H1 (cell line): ENCODE data around the gene DPH1. TPM values are rescaled to one million over a fixed set of nuclear protein-coding genes. Genes with fewer than 3 reads are reported as not detected.

Experiments
- ATF2 ChIP-seq: IDR thresholded peaks from 2 replicates; pipeline ENCODE4 v1.6.1; 2012; ENCODE audit warnings: low read length, inconsistent platforms
- BCL11A ChIP-seq, 2 experiments: IDR thresholded peaks; one replicate each; pipeline ENCODE4 v1.6.1; 2011; ENCODE audit warnings: low read depth in 2 of 2, low read length in 2 of 2, mild to moderate bottlenecking in 2 of 2
- CHD1 ChIP-seq: IDR thresholded peaks from 2 replicates; pipeline ENCODE4 v1.6.1; 2012; ENCODE audit warnings: low read depth, low read length, improper control_type of control experiment
- POLR2AphosphoS5 ChIP-seq: IDR thresholded peaks from 2 replicates; pipeline ENCODE4 v1.6.1; 2011; ENCODE audit warnings: low read depth, low read length
- SIN3A ChIP-seq, 2 experiments: IDR thresholded peaks in 1 of 2; conservative IDR thresholded peaks in 1 of 2; 2 replicates each; pipeline ENCODE4 v1.6.1; 2011 to 2012; ENCODE audit warnings: low read length in 2 of 2, improper control_type of control experiment in 1 of 2, low read depth in 1 of 2, mild to moderate bottlenecking in 1 of 2
- SP4 ChIP-seq: IDR thresholded peaks from 2 replicates; pipeline ENCODE4 v1.6.1; 2012; ENCODE audit warnings: low read length, inconsistent platforms
- polyA plus RNA-seq, 7 experiments: library from polyadenylated mRNA; depleted of rRNA in 3 of 7; stranded (reverse) in 5 of 7; unstranded in 2 of 7; fragments of >200 nt in 5 of 7; fragments of 200-250 nt in 2 of 7; gene quantifications; 1 replicate in 5 of 7; 2 replicates in 1 of 7; 4 replicates in 1 of 7; pipeline versions ENCODE4 v1.2.1 to v1.2.3, GENCODE V29; 2011 to 2013; ENCODE audit warnings: missing spikeins in 2 of 7, mixed read lengths in 2 of 7
- total RNA-seq: library from RNA; stranded (reverse); fragmentation: NEBNext Ultra II Directional; extraction: Animal tissue kit (Norgen Biotek cat#: 25700); gene quantifications from 2 replicates; pipeline ENCODE4 v1.2.1, GENCODE V29; 2021
- TF ChIP-seq, protein P1 (sequence below): fragments of 300-600 bp; sonication (generic); IDR thresholded peaks from 2 replicates; pipeline ENCODE4 v1.7.1; 2012; ENCODE audit warnings: low read length, moderate library complexity, mild to moderate bottlenecking, inconsistent platforms; ENCODE audit not compliant: insufficient replicate concordance

Gene DPH1
- total and polyA plus RNA-seq, 2 of the 8 experiments (the other 6 are each of a cell fraction or from before 2014, with no cell fraction given) = 24.9 to 30.0 TPM

- TF ChIP-seq, protein P1, sequence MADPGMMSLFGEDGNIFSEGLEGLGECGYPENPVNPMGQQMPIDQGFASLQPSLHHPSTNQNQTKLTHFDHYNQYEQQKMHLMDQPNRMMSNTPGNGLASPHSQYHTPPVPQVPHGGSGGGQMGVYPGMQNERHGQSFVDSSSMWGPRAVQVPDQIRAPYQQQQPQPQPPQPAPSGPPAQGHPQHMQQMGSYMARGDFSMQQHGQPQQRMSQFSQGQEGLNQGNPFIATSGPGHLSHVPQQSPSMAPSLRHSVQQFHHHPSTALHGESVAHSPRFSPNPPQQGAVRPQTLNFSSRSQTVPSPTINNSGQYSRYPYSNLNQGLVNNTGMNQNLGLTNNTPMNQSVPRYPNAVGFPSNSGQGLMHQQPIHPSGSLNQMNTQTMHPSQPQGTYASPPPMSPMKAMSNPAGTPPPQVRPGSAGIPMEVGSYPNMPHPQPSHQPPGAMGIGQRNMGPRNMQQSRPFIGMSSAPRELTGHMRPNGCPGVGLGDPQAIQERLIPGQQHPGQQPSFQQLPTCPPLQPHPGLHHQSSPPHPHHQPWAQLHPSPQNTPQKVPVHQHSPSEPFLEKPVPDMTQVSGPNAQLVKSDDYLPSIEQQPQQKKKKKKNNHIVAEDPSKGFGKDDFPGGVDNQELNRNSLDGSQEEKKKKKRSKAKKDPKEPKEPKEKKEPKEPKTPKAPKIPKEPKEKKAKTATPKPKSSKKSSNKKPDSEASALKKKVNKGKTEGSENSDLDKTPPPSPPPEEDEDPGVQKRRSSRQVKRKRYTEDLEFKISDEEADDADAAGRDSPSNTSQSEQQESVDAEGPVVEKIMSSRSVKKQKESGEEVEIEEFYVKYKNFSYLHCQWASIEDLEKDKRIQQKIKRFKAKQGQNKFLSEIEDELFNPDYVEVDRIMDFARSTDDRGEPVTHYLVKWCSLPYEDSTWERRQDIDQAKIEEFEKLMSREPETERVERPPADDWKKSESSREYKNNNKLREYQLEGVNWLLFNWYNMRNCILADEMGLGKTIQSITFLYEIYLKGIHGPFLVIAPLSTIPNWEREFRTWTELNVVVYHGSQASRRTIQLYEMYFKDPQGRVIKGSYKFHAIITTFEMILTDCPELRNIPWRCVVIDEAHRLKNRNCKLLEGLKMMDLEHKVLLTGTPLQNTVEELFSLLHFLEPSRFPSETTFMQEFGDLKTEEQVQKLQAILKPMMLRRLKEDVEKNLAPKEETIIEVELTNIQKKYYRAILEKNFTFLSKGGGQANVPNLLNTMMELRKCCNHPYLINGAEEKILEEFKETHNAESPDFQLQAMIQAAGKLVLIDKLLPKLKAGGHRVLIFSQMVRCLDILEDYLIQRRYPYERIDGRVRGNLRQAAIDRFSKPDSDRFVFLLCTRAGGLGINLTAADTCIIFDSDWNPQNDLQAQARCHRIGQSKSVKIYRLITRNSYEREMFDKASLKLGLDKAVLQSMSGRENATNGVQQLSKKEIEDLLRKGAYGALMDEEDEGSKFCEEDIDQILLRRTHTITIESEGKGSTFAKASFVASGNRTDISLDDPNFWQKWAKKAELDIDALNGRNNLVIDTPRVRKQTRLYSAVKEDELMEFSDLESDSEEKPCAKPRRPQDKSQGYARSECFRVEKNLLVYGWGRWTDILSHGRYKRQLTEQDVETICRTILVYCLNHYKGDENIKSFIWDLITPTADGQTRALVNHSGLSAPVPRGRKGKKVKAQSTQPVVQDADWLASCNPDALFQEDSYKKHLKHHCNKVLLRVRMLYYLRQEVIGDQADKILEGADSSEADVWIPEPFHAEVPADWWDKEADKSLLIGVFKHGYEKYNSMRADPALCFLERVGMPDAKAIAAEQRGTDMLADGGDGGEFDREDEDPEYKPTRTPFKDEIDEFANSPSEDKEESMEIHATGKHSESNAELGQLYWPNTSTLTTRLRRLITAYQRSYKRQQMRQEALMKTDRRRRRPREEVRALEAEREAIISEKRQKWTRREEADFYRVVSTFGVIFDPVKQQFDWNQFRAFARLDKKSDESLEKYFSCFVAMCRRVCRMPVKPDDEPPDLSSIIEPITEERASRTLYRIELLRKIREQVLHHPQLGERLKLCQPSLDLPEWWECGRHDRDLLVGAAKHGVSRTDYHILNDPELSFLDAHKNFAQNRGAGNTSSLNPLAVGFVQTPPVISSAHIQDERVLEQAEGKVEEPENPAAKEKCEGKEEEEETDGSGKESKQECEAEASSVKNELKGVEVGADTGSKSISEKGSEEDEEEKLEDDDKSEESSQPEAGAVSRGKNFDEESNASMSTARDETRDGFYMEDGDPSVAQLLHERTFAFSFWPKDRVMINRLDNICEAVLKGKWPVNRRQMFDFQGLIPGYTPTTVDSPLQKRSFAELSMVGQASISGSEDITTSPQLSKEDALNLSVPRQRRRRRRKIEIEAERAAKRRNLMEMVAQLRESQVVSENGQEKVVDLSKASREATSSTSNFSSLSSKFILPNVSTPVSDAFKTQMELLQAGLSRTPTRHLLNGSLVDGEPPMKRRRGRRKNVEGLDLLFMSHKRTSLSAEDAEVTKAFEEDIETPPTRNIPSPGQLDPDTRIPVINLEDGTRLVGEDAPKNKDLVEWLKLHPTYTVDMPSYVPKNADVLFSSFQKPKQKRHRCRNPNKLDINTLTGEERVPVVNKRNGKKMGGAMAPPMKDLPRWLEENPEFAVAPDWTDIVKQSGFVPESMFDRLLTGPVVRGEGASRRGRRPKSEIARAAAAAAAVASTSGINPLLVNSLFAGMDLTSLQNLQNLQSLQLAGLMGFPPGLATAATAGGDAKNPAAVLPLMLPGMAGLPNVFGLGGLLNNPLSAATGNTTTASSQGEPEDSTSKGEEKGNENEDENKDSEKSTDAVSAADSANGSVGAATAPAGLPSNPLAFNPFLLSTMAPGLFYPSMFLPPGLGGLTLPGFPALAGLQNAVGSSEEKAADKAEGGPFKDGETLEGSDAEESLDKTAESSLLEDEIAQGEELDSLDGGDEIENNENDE = no peak
- TF ChIP-seq POLR2AphosphoS5 = no peak
- TF ChIP-seq BCL11A (IDR thresholded peaks at IDR 0.05; ENCODE audit: low read depth in 2 of 2, low read length in 2 of 2) = no peak
- no peak for TF ChIP-seq SP4
- TF ChIP-seq SIN3A (conservative IDR thresholded peaks at IDR 0.05 in 1 of 2, IDR thresholded peaks at IDR 0.05 in 1 of 2; ENCODE audit: low read depth in 1 of 2, low read length in 2 of 2) = peak in 1 of 2 experiments; percentile 16; a peak in 1 of 4 replicates
- TF ChIP-seq CHD1 = no peak
- no peak for TF ChIP-seq ATF2
Observed at GRCh38 chr17:2054512-2055291, 24.7 kb downstream of the DPH1 start, which contains the start of gene HIC1 (continued).
